Measurements from ENCODE around the gene CHD8. TPM values are rescaled to one million over a fixed set of nuclear protein-coding genes. Genes with fewer than 3 reads are reported as not detected.

CHD8 gene
- total RNA-seq, 2 donors from 2014 or later, result 31.9 to 39.1 TPM

DNA sequence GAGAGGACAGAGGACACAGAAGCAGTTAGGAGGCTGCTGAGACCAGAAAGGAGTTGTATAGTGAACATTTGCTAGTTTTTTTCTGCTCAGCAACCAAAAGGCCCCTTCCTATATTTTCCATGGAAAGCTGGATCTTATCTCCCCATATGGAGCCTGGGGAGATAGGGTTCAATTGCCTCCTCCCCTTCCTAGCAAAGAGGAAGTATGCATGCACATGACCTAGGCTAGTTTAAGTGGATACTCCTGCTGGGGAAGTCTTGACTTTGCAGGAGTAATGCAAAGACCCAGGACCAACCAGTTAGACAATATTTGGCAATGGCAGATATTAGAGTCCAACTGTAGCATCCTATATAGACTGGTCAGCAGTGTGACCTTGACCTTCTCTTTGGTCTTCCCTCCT, 15.1 kb downstream of the CHD8 start:
- no peaks in the 10 kb centered on the region for H3K9me3 ChIP-seq
- no peak overlapping the region for H3K27ac ChIP-seq
- peaks cover 0 to 17% of the 10 kb centered on the region in 2 donors for H3K4me1 ChIP-seq
- no peak overlapping the region for H3K4me3 ChIP-seq
- H3K36me3 ChIP-seq, result no peaks in the 10 kb centered on the region
- no peak for DNase-seq (ENCODE audit: low spot score)
- TF ChIP-seq, protein P1, sequence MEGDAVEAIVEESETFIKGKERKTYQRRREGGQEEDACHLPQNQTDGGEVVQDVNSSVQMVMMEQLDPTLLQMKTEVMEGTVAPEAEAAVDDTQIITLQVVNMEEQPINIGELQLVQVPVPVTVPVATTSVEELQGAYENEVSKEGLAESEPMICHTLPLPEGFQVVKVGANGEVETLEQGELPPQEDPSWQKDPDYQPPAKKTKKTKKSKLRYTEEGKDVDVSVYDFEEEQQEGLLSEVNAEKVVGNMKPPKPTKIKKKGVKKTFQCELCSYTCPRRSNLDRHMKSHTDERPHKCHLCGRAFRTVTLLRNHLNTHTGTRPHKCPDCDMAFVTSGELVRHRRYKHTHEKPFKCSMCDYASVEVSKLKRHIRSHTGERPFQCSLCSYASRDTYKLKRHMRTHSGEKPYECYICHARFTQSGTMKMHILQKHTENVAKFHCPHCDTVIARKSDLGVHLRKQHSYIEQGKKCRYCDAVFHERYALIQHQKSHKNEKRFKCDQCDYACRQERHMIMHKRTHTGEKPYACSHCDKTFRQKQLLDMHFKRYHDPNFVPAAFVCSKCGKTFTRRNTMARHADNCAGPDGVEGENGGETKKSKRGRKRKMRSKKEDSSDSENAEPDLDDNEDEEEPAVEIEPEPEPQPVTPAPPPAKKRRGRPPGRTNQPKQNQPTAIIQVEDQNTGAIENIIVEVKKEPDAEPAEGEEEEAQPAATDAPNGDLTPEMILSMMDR (IDR thresholded peaks at IDR 0.05), result no peak
- no peaks in the 10 kb centered on the region for H3K27me3 ChIP-seq

DNA sequence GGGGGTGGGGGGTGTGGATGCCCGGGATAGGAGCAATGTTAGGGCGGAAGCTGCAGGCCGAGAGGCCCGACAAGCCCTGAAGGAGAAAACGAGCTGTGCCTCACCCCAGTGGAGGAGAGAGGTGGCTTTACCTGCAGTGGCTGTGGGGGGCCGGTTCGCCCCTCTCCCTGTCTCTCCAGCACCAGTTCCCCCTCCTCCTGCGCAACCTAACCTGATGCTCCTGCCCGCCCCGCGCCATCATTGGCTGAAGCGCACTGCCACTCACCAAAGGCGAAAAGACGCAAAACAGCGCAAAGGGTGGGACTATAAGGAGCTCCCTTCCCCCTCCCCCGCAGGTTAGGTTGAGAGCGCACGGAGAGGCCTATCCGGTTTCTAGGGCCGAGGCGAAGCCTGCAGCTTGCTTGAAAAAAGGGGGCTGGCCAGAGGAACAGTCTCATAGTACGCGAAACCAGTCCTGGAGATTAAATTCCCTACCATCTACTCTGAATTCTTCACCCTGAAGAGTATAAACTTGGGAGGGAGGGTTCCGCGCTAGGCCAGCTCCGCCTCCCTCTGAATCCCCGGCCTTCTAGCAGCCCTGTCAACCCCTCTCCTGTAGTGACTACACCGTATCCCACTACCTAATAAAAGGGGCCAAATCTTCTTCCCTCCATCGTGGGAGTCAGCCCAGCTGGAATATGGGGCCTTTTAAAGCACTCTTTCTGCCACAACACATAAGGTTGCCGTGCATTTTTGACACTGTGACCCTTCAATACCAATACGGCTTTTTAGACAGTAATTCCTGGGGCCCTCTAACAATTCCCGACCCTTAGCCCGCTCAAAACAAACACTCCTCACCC, 18.6 kb downstream of the CHD8 start:
- Histone ChIP-seq H3K36me3 (no peaks in the 10 kb centered on the region), H3K27ac (peak overlapping the region; percentile 87), H3K9me3 (no peaks in the 10 kb centered on the region), H3K4me3 (peak overlapping the region; percentile 84 to 91), H3K27me3 (no peaks in the 10 kb centered on the region), H3K4me1 (peaks cover 0 to 23% of the 10 kb centered on the region in 2 donors)
- peak; percentile 97 for DNase-seq (ENCODE audit: low spot score)
- TF ChIP-seq, protein P1 (IDR thresholded peaks at IDR 0.05), result no peak

DNA sequence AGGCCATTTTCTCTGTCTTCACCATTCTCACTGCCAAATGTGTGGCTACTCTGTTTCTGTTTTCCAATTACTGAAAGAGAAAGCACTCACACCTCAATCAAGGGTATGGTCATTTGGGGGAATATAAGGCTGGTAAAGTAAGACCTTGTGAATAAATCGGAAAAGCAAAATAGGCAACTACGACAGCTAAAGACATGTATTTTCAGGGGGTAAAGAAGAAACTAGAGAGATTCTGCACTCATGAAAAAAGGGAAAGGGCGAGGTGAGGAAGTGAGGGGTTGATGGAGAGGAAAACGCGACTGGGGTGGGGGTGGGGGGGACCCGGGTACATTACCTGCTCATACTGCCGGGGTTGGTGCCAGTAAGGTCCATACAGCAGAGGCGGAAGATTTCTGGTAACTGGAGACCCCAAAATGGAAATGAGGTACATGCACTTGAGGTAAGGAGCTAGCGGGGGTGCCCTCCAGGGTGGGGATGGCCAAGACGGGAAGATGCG, 19.3 kb downstream of the CHD8 start:
- Histone ChIP-seq H3K27me3 (no peaks in the 10 kb centered on the region), H3K4me3 (peak overlapping the region; percentile 84 to 91), H3K36me3 (peaks cover 2% of the 10 kb centered on the region), H3K27ac (peak overlapping the region; percentile 87), H3K4me1 (peaks cover 0 to 23% of the 10 kb centered on the region in 2 donors), H3K9me3 (no peaks in the 10 kb centered on the region)
- TF ChIP-seq, protein P1 (IDR thresholded peaks at IDR 0.05), result no peak
- no peak for DNase-seq (ENCODE audit: low spot score)

DNA sequence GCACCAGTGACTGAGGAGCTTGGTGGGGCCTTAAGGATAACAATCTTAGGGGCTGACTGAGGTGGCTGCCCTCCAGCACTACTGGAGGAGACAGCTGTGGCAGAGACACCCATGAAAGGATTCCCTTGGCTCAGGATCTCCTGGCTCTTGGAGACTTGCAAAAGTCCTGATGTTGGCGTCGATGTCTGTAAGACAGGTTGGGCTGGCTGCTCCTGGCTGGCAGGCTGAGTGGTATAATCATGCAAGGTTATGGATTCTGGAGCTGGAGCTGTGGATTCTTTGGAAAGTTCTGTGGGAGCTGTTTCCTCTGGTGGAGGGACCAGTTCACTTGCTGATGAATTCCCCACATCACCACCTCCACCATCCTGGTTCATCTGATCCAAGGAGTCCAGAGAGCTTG, 24.8 kb downstream of the CHD8 start:
- Histone ChIP-seq H3K36me3 (peaks cover 53% of the 10 kb centered on the region), H3K27me3 (no peaks in the 10 kb centered on the region), H3K4me1 (peaks cover 0 to 15% of the 10 kb centered on the region in 2 donors), H3K9me3 (no peaks in the 10 kb centered on the region), H3K27ac (no peak overlapping the region), H3K4me3 (no peak overlapping the region)
- DNase-seq (ENCODE audit: low spot score), result no peak
- TF ChIP-seq, protein P1 (IDR thresholded peaks at IDR 0.05), result no peak

DNA sequence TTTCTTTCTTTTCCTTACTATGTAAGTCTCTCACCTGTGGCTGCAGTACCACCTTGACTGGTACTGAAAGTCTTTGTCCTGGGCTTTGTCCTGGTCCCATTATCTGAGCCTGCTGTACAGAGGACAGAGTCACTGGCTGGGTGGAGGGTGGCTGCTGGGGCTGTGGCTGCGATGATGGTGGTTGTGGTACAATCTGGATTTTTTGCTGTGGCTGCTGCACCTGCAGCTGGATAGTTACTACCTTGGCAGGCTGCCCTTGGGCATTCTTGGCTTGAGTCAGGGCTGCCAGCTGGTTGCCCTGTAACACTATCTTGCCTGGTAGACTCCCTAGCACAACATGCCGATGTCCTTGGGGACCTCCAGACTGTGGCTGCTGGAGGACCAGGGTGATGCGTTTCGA, 27.0 kb downstream of the CHD8 start:
- no peak for DNase-seq (ENCODE audit: low spot score)
- TF ChIP-seq, protein P1 (IDR thresholded peaks at IDR 0.05), result no peak

More for the DNA sequence above, 27.0 kb downstream of the CHD8 start:
- H3K4me3 ChIP-seq, result no peak overlapping the region
- H3K27ac ChIP-seq, result no peak overlapping the region
- no peaks in the 10 kb centered on the region for H3K9me3 ChIP-seq
- no peaks in the 10 kb centered on the region for H3K27me3 ChIP-seq
- H3K4me1 ChIP-seq, result peaks cover 0 to 6% of the 10 kb centered on the region in 2 donors
- peaks cover 74% of the 10 kb centered on the region for H3K36me3 ChIP-seq
